ENCODE measurements around the gene FOLR2. TPM values are rescaled to one million over a fixed set of nuclear protein-coding genes. Genes with fewer than 3 reads are reported as not detected.

Gene FOLR2
- total RNA-seq, 5 donors from 2014 or later (not counting 1 experiment from before 2014, with no cell fraction given) = not detected

- no peak overlapping the region for H3K27ac ChIP-seq (ENCODE audit: low read length)
- ATAC-seq (replicated peaks in 1 of 4) (no peak), DNase-seq (no peak)
- Mint-ChIP-seq H3K27me3 (no peaks in the 10 kb centered on the region), H3K27ac (no peak overlapping the region), H3K36me3 (peaks cover 35% of the 10 kb centered on the region), H3K4me1 (peaks cover 5 to 11% (median 7%) of the 10 kb centered on the region in 3 donors), H3K4me3 (no peak overlapping the region), H3K9me3 (no peaks in the 10 kb centered on the region)
- ChIA-PET POLR2A (no interaction called here), CTCF (no interaction called here)
- no peaks in the 10 kb centered on the region for H3K9me3 ChIP-seq
- no peaks in the 10 kb centered on the region for H3K27me3 ChIP-seq (replicated peaks in 1 of 2; ENCODE audit: control insufficient read depth in 2 of 2, extremely low read depth in 1 of 2, insufficient read depth in 2 of 2, low read length in 1 of 2)
- peaks cover 19 to 76% of the 10 kb centered on the region in 2 donors for H3K36me3 ChIP-seq (ENCODE audit: control insufficient read depth in 2 of 2, extremely low read depth in 1 of 2, insufficient read depth in 1 of 2, low read length in 1 of 2)
- 93% methylated on average over 3 of the region's 9 CpGs for WGBS (ENCODE audit: insufficient coverage)
- no peak overlapping the region for H3K4me3 ChIP-seq (ENCODE audit: control insufficient read depth in 1 of 2, extremely low read depth in 1 of 2, low read length in 1 of 2)
- peaks cover 0 to 4% of the 10 kb centered on the region in 2 experiments for H3K4me1 ChIP-seq (ENCODE audit: control insufficient read depth in 1 of 2, extremely low read depth in 1 of 2, insufficient read depth in 2 of 2, low read length in 2 of 2)
These were observed 15.0 kb downstream of the FOLR2 start for GRCh38 chr11:72231396-72232259.

DNA sequence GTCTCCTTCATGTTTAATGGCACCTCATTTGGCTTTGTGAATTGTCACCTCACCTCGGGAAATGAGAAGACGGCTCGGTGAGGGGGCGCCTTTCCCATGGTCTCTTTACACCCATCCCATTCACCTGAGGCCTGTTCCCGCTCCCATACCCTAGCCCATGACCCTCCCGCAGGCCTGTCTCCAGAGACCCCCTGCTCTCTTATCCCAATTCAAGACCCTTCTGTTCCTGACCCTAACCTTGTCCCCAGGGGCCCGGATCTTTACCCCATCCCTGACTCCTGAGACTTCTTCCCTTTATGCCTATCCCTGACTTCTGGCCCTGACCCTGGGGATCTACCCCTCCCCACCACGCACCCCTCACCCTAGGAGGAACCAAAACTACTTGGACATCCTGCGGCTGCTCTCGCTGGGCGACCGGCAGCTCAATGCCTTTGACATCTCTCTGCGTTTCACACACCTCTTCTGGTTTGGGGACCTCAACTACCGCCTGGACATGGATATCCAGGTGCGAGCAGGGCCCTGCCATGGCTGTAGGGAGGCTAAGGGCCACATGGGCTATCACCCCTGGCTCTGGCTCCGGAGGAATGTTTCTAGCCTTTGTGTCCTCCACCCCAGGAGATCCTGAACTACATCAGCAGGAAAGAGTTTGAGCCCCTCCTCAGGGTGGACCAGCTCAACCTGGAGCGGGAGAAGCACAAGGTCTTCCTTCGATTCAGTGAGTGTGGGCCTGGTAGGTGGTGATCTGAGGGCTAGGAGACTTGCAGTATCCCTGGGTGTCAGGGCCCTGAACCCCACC is 15.9 kb downstream of the FOLR2 start:
- Mint-ChIP-seq H3K27ac (no peak overlapping the region), H3K36me3 (peaks cover 35% of the 10 kb centered on the region), H3K4me1 (peaks cover 0 to 6% (median 2%) of the 10 kb centered on the region in 3 donors), H3K9me3 (no peaks in the 10 kb centered on the region), H3K4me3 (no peak overlapping the region), H3K27me3 (no peaks in the 10 kb centered on the region)
- CTCF ChIA-PET = no interaction called here
- H3K36me3 ChIP-seq (ENCODE audit: control insufficient read depth in 2 of 2, extremely low read depth in 1 of 2, insufficient read depth in 1 of 2, low read length in 1 of 2) = peaks cover 19 to 82% of the 10 kb centered on the region in 2 donors
- POLR2A ChIA-PET = no interaction called here
- no peaks in the 10 kb centered on the region for H3K9me3 ChIP-seq
- H3K4me3 ChIP-seq (ENCODE audit: control insufficient read depth in 1 of 2, extremely low read depth in 1 of 2, low read length in 1 of 2) = no peak overlapping the region
- DNase-seq (no peak), ATAC-seq (replicated peaks in 1 of 4) (no peak)
- no peak overlapping the region for H3K27ac ChIP-seq (ENCODE audit: low read length)
- H3K4me1 ChIP-seq (ENCODE audit: control insufficient read depth in 1 of 2, extremely low read depth in 1 of 2, insufficient read depth in 2 of 2, low read length in 2 of 2) = no peaks in the 10 kb centered on the region
- 97% methylated on average over 16 of the region's 18 CpGs for WGBS (ENCODE audit: insufficient coverage)
- no peaks in the 10 kb centered on the region for H3K27me3 ChIP-seq (replicated peaks in 1 of 2; ENCODE audit: control insufficient read depth in 2 of 2, extremely low read depth in 1 of 2, insufficient read depth in 2 of 2, low read length in 1 of 2)

DNA sequence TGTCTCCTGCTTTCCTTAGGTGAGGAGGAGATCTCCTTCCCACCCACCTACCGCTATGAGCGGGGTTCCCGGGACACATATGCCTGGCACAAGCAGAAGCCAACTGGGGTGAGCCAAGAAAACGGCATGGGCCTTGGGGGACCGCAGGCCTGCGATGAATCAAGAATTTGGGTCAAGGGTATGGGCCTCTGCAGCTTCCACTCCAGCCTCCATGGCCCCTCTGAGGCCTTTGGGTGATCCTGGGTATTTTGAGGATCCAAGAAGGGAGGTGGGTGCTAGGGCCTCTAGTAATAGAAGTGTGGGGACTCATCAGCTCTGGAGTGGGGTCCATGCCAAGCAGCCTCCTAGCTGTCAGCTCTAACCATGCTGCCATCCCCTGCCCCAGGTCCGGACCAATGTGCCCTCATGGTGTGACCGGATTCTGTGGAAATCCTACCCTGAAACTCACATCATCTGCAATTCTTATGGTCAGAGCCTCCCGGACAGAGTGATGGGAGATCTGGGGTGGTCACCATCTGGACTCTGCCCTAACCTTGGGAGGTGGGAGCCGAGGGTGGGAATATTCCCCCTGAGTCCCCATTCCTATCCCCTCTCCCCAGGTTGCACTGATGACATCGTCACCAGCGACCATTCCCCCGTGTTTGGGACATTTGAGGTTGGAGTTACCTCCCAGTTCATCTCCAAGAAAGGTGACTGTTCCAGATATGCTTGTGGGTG is 16.6 kb downstream of the FOLR2 start:
- no peak for ATAC-seq (replicated peaks in 1 of 4)
- Mint-ChIP-seq H3K27me3 (no peaks in the 10 kb centered on the region), H3K4me1 (peaks cover 0 to 6% (median 2%) of the 10 kb centered on the region in 3 donors), H3K9me3 (no peaks in the 10 kb centered on the region), H3K4me3 (no peak overlapping the region), H3K36me3 (peaks cover 35% of the 10 kb centered on the region), H3K27ac (peak overlapping the region in 1 of 2 donors; percentile 25)
- 100% methylated on average over 6 of the region's 13 CpGs for WGBS (ENCODE audit: insufficient coverage)
- no peaks in the 10 kb centered on the region for H3K9me3 ChIP-seq
- no peaks in the 10 kb centered on the region for H3K4me1 ChIP-seq (ENCODE audit: control insufficient read depth in 1 of 2, extremely low read depth in 1 of 2, insufficient read depth in 2 of 2, low read length in 2 of 2)
- peaks cover 19 to 81% of the 10 kb centered on the region in 2 donors for H3K36me3 ChIP-seq (ENCODE audit: control insufficient read depth in 2 of 2, extremely low read depth in 1 of 2, insufficient read depth in 1 of 2, low read length in 1 of 2)
- no peak overlapping the region for H3K4me3 ChIP-seq (ENCODE audit: control insufficient read depth in 1 of 2, extremely low read depth in 1 of 2, low read length in 1 of 2)
- no peak for DNase-seq
- no peak overlapping the region for H3K27ac ChIP-seq (ENCODE audit: low read length)
- H3K27me3 ChIP-seq (replicated peaks in 1 of 2; ENCODE audit: control insufficient read depth in 2 of 2, extremely low read depth in 1 of 2, insufficient read depth in 2 of 2, low read length in 1 of 2) = no peaks in the 10 kb centered on the region
- ChIA-PET CTCF (no interaction called here), POLR2A (no interaction called here)

GRCh38 chr11:72233773-72234513 is 17.3 kb downstream of the FOLR2 start:
- DNase-seq (peak in 1 of 35 experiments; percentile 12), ATAC-seq (replicated peaks in 1 of 4) (no peak)
- H3K27ac Mint-ChIP-seq = peak overlapping the region; percentile 5 to 25
- peaks cover 0 to 3% of the 10 kb centered on the region in 2 donors for H3K27me3 Mint-ChIP-seq
- Histone ChIP-seq H3K27me3 (replicated peaks in 1 of 2; ENCODE audit: control insufficient read depth in 2 of 2, extremely low read depth in 1 of 2, insufficient read depth in 2 of 2, low read length in 1 of 2) (peaks cover 0 to 5% of the 10 kb centered on the region in 2 experiments), H3K27ac (ENCODE audit: low read length) (no peak overlapping the region), H3K4me1 (ENCODE audit: control insufficient read depth in 1 of 2, extremely low read depth in 1 of 2, insufficient read depth in 2 of 2, low read length in 2 of 2) (no peaks in the 10 kb centered on the region), H3K4me3 (ENCODE audit: control insufficient read depth in 1 of 2, extremely low read depth in 1 of 2, low read length in 1 of 2) (no peak overlapping the region), H3K9me3 (no peaks in the 10 kb centered on the region), H3K36me3 (ENCODE audit: control insufficient read depth in 2 of 2, extremely low read depth in 1 of 2, insufficient read depth in 1 of 2, low read length in 1 of 2) (peaks cover 14 to 75% of the 10 kb centered on the region in 2 donors)
- H3K4me1 Mint-ChIP-seq = peaks cover 2 to 5% (median 5%) of the 10 kb centered on the region in 3 donors
- H3K4me3 Mint-ChIP-seq = no peak overlapping the region
- no peaks in the 10 kb centered on the region for H3K9me3 Mint-ChIP-seq
- ChIA-PET POLR2A (interaction anchor here in 1 of 2 donors (0.6 kb wide), 1 partner anchor 172 kb away, joined by 6 read pairs; no protein-coding TSS in a partner anchor), CTCF (interaction anchor here in 1 of 2 donors (0.8 kb wide), 1 partner anchor 11 kb away, joined by 10 read pairs; no protein-coding TSS in a partner anchor)
- 85% methylated on average over 4 of the region's 8 CpGs for WGBS (ENCODE audit: insufficient coverage)
- H3K36me3 Mint-ChIP-seq = peaks cover 32% of the 10 kb centered on the region

DNA sequence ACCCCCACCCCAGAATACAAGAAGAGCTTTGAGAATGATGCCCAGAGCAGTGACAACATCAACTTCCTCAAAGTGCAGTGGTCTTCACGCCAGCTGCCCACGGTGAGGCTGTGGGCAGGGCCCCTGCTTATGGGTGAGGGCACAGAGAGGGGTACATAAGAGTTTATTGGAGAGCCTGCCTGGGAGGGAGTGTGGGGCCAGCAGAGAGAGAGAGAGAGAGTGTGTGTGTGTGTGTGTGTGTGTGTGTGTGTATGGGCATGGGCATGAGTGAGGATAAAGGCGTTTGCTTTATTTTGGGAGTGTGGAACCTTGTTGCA is 17.9 kb downstream of the FOLR2 start:
- CTCF ChIA-PET = interaction anchor here (0.6 to 0.8 kb wide), 2 partner anchors 12 to 37 kb away, joined by 3 to 10 read pairs; no protein-coding TSS in a partner anchor
- peak overlapping the region in 1 of 2 donors; percentile 71 for H3K27ac Mint-ChIP-seq
- no peak for ATAC-seq (replicated peaks in 1 of 4)
- H3K9me3 Mint-ChIP-seq = no peaks in the 10 kb centered on the region
- POLR2A ChIA-PET = interaction anchor here in 1 of 2 donors (0.6 kb wide), 1 partner anchor 172 kb away, joined by 6 read pairs; no protein-coding TSS in a partner anchor
- peaks cover 11 to 70% of the 10 kb centered on the region in 2 donors for H3K36me3 ChIP-seq (ENCODE audit: control insufficient read depth in 2 of 2, extremely low read depth in 1 of 2, insufficient read depth in 1 of 2, low read length in 1 of 2)
- H3K4me1 ChIP-seq (ENCODE audit: control insufficient read depth in 1 of 2, extremely low read depth in 1 of 2, insufficient read depth in 2 of 2, low read length in 2 of 2) = peaks cover 0 to 3% of the 10 kb centered on the region in 2 experiments
- peaks cover 3 to 7% of the 10 kb centered on the region in 2 donors for H3K27me3 Mint-ChIP-seq
- 69% methylated on average over 3 of the region's 3 CpGs for WGBS (ENCODE audit: insufficient coverage)
- H3K36me3 Mint-ChIP-seq = peaks cover 26% of the 10 kb centered on the region
- peaks cover 0 to 11% of the 10 kb centered on the region in 2 experiments for H3K27me3 ChIP-seq (replicated peaks in 1 of 2; ENCODE audit: control insufficient read depth in 2 of 2, extremely low read depth in 1 of 2, insufficient read depth in 2 of 2, low read length in 1 of 2)
- peaks cover 0 to 9% (median 8%) of the 10 kb centered on the region in 3 donors for H3K4me1 Mint-ChIP-seq
- no peak overlapping the region for H3K4me3 ChIP-seq (ENCODE audit: control insufficient read depth in 1 of 2, extremely low read depth in 1 of 2, low read length in 1 of 2)
- no peaks in the 10 kb centered on the region for H3K9me3 ChIP-seq
- no peak overlapping the region for H3K4me3 Mint-ChIP-seq
- no peak for DNase-seq
- H3K27ac ChIP-seq (ENCODE audit: low read length) = no peak overlapping the region

Measured in T-cell (primary cell).